Caki2 (cell line): Measurements from ENCODE around the gene OR9G1. TPM values are rescaled to one million over a fixed set of nuclear protein-coding genes. Genes with fewer than 3 reads are reported as not detected.
"Not testable (repeated sequence)": the region's sequence is repeated elsewhere in the genome, so short reads cannot be mapped to it uniquely, and the experiment has no call there.

Experiments
- DNase-seq: peaks from one replicate; pipeline ENCODE4 v3.0.0-alpha.2; 2015; ENCODE audit warnings: low read depth
- in situ Hi-C: cut with HindIII; loops from 2 replicates; pipeline ENCODE4 v1.10.0; 2016; ENCODE audit warnings: low sequenced_read_pairs, low pct_unique_long_range_greater_than_20kb, mixed read lengths
- total RNA-seq: library from RNA; depleted of rRNA; stranded (reverse); fragments of >200 nt; shearing (Covaris generic); gene quantifications from 2 replicates; pipeline ENCODE4 v1.2.3, GENCODE V29; 2014; ENCODE audit warnings: low replicate concordance; rRNA removed

Gene OR9G1
- total RNA-seq = not detected in 2 replicates

- no peak for DNase-seq
- in situ Hi-C loops = no loop called here
These were observed at the start of gene OR9G1 for GRCh38 chr11:56698795-56699194. TSS of gene OR9G1 (plus strand) at chr11:56699095. CDS start at chr11:56700388, 1,293 bp downstream.

- no peak for DNase-seq
- in situ Hi-C loops = no loop called here
These were observed 39.1 kb upstream of the OR9G1 start for GRCh38 chr11:56659755-56660154.

- no peak for DNase-seq
- in situ Hi-C loops = no loop called here
These were observed 35.5 kb upstream of the OR9G1 start, which contains the start of gene OR5AR1 for GRCh38 chr11:56663386-56663785. TSS of gene OR5AR1 (plus strand) at chr11:56663686. CDS start at chr11:56663686, 0 bp downstream.

GRCh38 chr11:56670984-56671383, 27.9 kb upstream of the OR9G1 start:
- no peak for DNase-seq
- in situ Hi-C loops = no loop called here

- in situ Hi-C loops = no loop called here
- no peak for DNase-seq
These were observed 10.3 kb upstream of the OR9G1 start for GRCh38 chr11:56688554-56689100.

- in situ Hi-C loops, DNase-seq: not testable (repeated sequence)
These were observed 7.7 kb upstream of the OR9G1 start for GRCh38 chr11:56691179-56691578.

- DNase-seq = no peak
- in situ Hi-C loops = no loop called here
These were observed 5.5 kb upstream of the OR9G1 start for GRCh38 chr11:56693428-56693827.

- in situ Hi-C loops = no loop called here
These were observed 1.5 kb downstream of the OR9G1 start for GRCh38 chr11:56700242-56700913.

GRCh38 chr11:56700914-56701485, 2.1 kb downstream of the OR9G1 start:
- in situ Hi-C loops = no loop called here
- DNase-seq = no peak

More at GRCh38 chr11:56700242-56700913, 1.5 kb downstream of the OR9G1 start:
- no peak for DNase-seq

GRCh38 chr11:56705784-56706396, 7.0 kb downstream of the OR9G1 start:
- in situ Hi-C loops = no loop called here
- DNase-seq = no peak

- in situ Hi-C loops = no loop called here
- DNase-seq = no peak
These were observed 7.6 kb downstream of the OR9G1 start for GRCh38 chr11:56706486-56706885.

- in situ Hi-C loops = no loop called here
- DNase-seq = no peak
These were observed 15.3 kb downstream of the OR9G1 start for GRCh38 chr11:56714206-56714605.

- in situ Hi-C loops = no loop called here
- DNase-seq = no peak
These were observed 17.5 kb downstream of the OR9G1 start for GRCh38 chr11:56716379-56716854.

- DNase-seq = no peak
- in situ Hi-C loops = no loop called here
These were observed 21.6 kb downstream of the OR9G1 start for GRCh38 chr11:56720513-56720912.

GRCh38 chr11:56740107-56740506, 41.2 kb downstream of the OR9G1 start:
- no peak for DNase-seq
- in situ Hi-C loops = no loop called here

GRCh38 chr11:56740886-56741285, 42.0 kb downstream of the OR9G1 start:
- DNase-seq = no peak
- in situ Hi-C loops = no loop called here

- in situ Hi-C loops = no loop called here
- no peak for DNase-seq
These were observed 49.7 kb downstream of the OR9G1 start, which contains the start of gene OR9G4 for GRCh38 chr11:56748597-56748996. TSS of gene OR9G4 (minus strand) at chr11:56748697. CDS start at chr11:56743766, 4,931 bp downstream.

GRCh38 chr11:56750190-56750589, 51.3 kb downstream of the OR9G1 start:
- in situ Hi-C loops = no loop called here
- DNase-seq = no peak

GRCh38 chr11:56751480-56751879, 52.6 kb downstream of the OR9G1 start:
- DNase-seq = no peak
- in situ Hi-C loops = no loop called here
